Stimulated activated CD8-positive, alpha-beta memory T cell treated with anti-CD3 and anti-CD28 coated beads, Interleukin-7, amount 100 ng/mL, for 48 hours (primary cell): ENCODE results near the gene KCNH2.

Experiments
- DNase-seq, 2 donors: peaks; one replicate each; pipeline ENCODE4 v3.0.0-alpha.2; 2020; ENCODE audit warnings: low read depth in 1 of 2; ENCODE audit errors: extremely low read depth in 1 of 2

Gene KCNH2

GRCh38 chr7:150996376-150997074 lies 18.4 kb upstream of the KCNH2 start:
- DNase-seq = no peak

DNA sequence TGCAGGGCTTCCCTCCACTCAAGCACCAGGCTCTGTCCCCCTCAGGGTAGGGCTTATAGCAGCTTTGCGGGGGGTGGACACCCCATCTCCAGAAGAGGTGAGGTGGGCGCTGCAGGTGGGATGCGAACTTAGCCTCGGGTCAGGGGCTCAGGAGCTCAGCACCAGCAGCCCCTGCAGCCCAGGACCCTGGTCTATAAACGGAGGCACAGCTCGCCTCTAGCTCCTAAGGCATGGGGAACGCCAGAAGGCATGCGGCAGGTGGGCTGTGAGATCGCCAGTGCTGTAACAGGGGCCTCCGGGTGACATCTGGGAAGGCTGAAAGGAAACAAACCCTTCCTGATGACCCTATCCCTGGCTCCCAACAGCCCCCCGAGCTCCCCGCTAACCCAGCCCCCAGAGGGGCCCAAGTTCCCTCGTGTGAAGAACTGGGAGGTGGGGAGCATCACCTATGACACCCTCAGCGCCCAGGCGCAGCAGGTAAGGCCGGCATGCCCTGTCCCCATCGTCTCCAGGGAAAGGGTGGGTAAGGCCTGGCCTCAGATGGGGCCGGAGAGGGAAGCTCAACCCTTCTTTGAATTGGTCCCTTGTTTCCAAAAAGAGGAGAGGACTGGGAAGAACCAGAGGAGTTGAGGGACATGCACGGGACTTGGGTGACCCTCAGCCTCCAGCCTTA lies 16.9 kb upstream of the KCNH2 start:
- DNase-seq = no peak

DNA sequence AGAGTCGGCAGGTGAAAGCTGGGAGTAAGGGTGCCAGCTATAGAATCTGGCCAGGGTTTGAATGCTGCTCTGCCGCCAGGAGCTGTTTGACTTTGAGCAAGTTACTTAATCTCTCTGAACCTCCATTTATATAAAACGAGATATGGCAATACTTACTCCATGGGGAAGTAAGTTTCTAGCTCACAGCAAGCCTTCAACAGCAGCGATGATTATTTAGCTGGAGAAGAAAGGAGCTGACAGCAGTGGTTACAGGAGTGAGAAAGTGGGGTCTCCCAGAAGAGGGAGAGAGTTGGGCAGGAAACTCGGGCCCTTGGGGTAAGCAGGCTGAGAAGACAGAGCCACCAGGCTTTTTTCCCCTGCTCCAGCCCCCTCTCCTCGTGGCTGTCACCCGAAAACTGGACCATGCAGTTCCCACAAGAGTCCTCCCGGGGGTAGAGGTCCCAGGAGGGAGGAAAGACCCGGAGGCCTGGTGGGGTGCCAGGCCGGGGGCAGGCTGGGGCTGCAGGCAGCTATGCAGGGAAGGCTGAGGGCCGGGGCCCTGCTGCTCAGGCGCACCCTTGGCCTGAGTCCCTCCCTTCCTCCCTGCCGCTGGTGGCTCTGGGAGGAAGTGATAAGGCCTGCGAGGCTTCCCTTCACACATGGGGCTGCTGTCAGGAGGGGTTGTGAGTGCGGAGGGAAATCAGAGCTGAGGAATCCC lies 16.2 kb upstream of the KCNH2 start:
- no peak for DNase-seq

DNA sequence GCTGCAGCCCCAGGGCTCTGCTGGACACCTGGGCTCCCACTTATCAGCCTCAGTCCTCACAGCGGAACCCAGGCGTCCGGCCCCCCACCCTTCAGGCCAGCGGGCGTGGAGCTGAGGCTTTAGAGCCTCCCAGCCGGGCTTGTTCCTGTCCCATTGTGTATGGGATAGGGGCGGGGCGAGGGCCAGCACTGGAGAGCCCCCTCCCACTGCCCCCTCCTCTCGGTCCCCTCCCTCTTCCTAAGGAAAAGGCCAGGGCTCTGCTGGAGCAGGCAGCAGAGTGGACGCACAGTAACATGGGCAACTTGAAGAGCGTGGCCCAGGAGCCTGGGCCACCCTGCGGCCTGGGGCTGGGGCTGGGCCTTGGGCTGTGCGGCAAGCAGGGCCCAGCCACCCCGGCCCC lies 15.4 kb upstream of the KCNH2 start:
- no peak for DNase-seq

GRCh38 chr7:150992833-150993302 lies 14.7 kb upstream of the KCNH2 start:
- DNase-seq = no peak

DNA sequence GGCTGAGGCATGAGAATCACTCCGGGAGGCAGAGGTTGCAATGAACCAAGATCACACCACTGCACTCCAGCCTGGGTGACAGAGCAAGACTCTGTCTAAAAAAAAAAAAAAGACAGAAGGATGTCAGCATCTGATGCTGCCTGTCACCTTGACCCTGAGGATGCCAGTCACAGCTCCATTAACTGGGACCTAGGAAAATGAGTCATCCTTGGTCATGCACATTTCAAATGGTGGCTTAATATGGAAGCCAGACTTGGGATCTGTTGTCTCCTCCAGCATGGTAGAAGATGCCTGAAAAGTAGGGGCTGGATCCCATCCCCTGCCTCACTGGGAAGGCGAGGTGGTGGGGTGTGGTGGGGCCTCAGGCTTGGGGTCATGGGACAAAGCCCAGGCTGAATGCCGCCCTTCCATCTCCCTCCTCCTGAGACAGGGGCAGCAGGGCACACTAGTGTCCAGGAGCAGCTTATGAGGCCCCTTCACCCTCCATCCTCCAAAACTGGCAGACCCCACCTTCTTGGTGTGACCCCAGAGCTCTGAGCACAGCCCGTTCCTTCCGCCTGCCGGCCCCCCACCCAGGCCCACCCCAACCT lies 14.0 kb upstream of the KCNH2 start:
- DNase-seq = no peak

DNA sequence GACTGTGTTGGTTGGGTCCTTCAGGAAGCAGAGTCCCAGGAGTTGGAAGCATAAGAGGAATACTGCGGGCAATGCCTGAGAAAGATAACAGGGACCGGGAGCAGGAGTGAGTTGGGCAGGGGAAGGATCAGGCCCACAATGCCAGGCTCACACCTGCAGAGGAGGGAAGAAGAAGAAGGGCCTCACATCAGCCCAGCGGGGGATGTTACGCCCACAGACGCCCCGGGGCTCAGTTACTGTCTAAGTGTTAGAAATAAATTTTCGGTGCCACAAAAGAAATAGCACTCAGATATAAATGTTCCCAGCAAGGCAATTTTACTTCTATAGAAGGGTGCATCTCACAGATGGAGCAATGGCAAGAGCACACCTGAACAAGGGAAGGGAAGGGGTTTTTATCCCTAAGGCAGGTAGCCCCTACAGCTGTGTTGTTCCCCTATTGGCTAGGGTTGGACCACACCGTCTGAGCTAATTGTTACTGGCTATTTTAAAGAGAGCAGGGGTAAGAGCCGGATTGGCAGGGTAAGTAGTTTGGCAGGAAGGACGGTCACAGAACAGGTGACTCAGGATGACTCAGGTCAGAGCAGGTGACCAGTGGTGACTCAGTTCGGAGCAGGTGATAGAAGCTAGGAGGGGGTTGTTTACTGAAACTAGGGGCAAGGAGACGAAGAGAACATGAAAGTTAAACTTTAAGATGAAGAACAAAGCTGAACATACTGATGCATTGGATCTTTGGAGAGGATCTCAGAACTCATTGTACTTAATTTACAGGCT lies 12.5 kb upstream of the KCNH2 start, which contains the start of gene NOS3:
NOS3 (plus strand) TSS at position 602 of the 771 bp plus-strand sequence. CDS start 2,787 bp downstream, outside the sequence.
- no peak for DNase-seq

DNA sequence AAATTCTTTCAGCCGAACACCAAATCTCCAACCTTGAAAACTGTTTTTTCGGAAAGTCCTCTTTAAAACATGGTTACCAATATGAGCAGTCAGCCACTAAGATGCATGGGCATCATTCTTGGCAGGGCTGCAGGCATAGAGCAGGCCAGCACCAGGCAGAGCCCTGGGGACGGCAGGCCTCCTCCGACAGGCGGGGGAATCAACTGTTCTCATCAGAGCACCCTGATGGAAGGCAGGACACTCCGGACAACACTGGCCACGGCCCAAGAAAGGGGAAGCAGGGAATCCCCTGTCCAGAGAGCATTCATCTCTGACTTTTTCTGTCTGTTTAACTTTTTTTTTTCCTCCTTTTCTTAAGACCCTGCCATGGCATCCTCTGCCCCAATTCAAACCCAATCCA lies 11.3 kb upstream of the KCNH2 start:
- DNase-seq = no peak

- no peak for DNase-seq
These were observed 10.4 kb upstream of the KCNH2 start for GRCh38 chr7:150988230-150989226.

- DNase-seq = no peak
These were observed 8.4 kb upstream of the KCNH2 start for GRCh38 chr7:150986556-150986955.

DNA sequence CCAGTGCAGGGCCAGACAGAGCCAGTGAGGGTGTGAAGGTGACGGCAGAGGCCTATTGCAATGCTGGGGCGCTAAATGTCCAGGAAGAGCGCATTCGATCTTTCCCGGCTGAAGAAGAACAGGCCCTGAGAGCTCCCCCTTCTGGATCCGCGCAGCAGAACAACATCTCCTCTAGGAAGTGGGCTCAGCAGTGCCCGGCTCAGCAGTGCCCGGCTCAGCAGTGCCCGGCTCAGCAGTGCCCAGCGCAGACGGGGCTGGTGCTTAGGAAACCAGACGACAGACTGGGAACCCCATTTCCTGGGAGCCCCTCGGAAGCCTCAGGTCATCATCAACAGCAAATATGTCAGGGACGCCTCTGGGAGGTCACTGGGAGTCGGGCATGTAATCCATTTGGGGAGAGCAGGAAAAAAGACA lies 8.0 kb upstream of the KCNH2 start:
- no peak for DNase-seq

- DNase-seq = no peak
These were observed 5.8 kb upstream of the KCNH2 start for GRCh38 chr7:150983893-150984368.

GRCh38 chr7:150982351-150982750 lies 4.2 kb upstream of the KCNH2 start:
- DNase-seq = no peak

GRCh38 chr7:150981644-150982043 lies 3.5 kb upstream of the KCNH2 start:
- no peak for DNase-seq

- no peak for DNase-seq
These were observed 2.5 kb upstream of the KCNH2 start for GRCh38 chr7:150980663-150981062.

- DNase-seq = no peak
These were observed 1.7 kb upstream of the KCNH2 start for GRCh38 chr7:150979713-150980390.

DNA sequence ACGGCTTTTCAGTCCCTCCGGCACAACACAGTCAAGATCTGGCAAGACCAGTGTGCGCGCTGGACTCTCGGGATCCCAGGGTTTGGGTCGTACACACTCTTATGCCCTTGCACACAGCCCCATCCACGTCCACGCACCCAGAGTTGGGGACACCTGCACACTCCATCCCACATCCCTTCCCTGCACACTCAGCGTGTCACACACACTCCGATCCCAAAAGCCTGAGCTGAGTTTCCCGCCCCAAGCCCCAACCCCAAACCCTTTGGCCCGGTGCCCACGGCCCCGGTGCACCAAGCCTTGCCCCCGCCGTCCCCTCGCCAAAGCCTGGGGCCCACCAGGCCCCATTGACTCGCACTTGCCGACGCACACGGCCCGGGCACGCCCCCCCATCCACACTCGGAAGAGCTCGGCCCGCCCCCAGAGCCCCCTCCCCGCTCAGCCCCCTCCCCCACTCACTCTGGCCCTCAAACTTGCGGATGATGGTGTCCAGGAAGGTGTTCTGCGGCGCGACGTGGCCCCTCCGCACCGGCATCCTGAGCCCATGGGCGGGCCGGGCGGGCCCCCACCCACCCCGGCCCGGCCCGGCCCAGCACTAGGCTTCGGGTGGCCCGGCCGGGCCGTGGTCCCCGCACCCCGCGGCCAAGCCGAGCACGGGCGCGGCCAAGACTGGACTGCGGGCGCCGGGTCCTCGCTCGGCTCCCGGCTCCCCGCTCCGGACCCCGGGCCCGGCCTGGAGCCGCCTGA lies 567 bp downstream of the KCNH2 start:
- no peak for DNase-seq
